ENCODE results near the gene TUBB3. TPM values are rescaled to one million over a fixed set of nuclear protein-coding genes. Genes with fewer than 3 reads are reported as not detected.

Gene TUBB3
- total and polyA plus RNA-seq, 10 donors: 0.41 to 4.3 (median 1.1) TPM; not detected in 2

GRCh38 chr16:89944773-89945172, 21.6 kb downstream of the TUBB3 start:
- intact Hi-C loops (cut with DNase I; ENCODE audit: low total_unique reads): no loop called here
- H3K27ac ChIP-seq: no peak overlapping the region
- peaks cover 0 to 63% (median 0%) of the 10 kb centered on the region in 7 donors for H3K27me3 ChIP-seq (replicated peaks in 1 of 7)
- H3K9me3 ChIP-seq: no peaks in the 10 kb centered on the region
- H3K4me3 ChIP-seq: no peak overlapping the region
- 53 to 60% (median 58%) methylated on average over 5 of the region's 5 CpGs for WGBS, 5 donors
- TF ChIP-seq CTCF (IDR thresholded peaks at IDR 0.05 in 8 of 11, conservative IDR thresholded peaks at IDR 0.05 in 3 of 11) (no peak), POLR2A (IDR thresholded peaks at IDR 0.05) (no peak), POLR2AphosphoS5 (IDR thresholded peaks at IDR 0.05) (no peak)
- peaks cover 7 to 34% (median 21%) of the 10 kb centered on the region in 6 donors for H3K4me1 ChIP-seq
- no peak for DNase-seq
- H3K36me3 ChIP-seq: no peaks in the 10 kb centered on the region

DNA sequence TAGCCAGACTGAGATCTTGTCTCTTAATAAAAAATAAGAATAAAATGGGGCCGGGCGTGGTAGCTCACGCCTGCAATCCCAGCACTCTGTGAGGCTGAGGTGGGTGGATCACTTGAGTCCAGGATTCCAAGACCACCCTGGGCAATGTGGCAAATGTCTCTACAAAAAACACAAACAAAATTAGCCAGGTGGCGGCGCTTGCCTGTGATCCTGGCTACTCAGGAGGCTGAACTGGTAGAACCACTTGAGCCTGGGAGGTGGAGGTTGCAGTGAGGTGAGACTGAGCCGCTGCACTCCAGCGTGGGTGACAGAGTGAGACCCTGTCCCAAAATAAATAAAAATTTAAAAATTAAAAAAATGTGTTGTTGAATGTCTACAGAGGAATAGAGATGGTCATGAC, 22.5 kb downstream of the TUBB3 start:
- Histone ChIP-seq H3K4me3 (no peak overlapping the region), H3K9me3 (no peaks in the 10 kb centered on the region), H3K4me1 (peaks cover 7 to 43% (median 27%) of the 10 kb centered on the region in 6 donors), H3K27me3 (replicated peaks in 1 of 7) (peaks cover 0 to 61% (median 0%) of the 10 kb centered on the region in 7 donors), H3K36me3 (no peaks in the 10 kb centered on the region), H3K27ac (no peak overlapping the region)
- intact Hi-C loops (cut with DNase I; ENCODE audit: low total_unique reads): no loop called here
- DNase-seq: no peak
- TF ChIP-seq POLR2AphosphoS5 (IDR thresholded peaks at IDR 0.05): no peak
- no peak for TF ChIP-seq POLR2A (IDR thresholded peaks at IDR 0.05)
- no peak for TF ChIP-seq CTCF (IDR thresholded peaks at IDR 0.05 in 8 of 11, conservative IDR thresholded peaks at IDR 0.05 in 3 of 11)
- WGBS, 5 donors: 62 to 79% (median 72%) methylated on average over 7 of the region's 7 CpGs

- 69 to 89% (median 82%) methylated on average over 5 of the region's 5 CpGs for WGBS, 5 donors
- no peak overlapping the region for H3K4me3 ChIP-seq
- intact Hi-C loops (cut with DNase I; ENCODE audit: low total_unique reads): no loop called here
- TF ChIP-seq POLR2A (IDR thresholded peaks at IDR 0.05): no peak
- no peaks in the 10 kb centered on the region for H3K36me3 ChIP-seq
- H3K27ac ChIP-seq: no peak overlapping the region
- DNase-seq: no peak
- H3K4me1 ChIP-seq: peaks cover 7 to 52% (median 28%) of the 10 kb centered on the region in 6 donors
- H3K27me3 ChIP-seq (replicated peaks in 1 of 7): peaks cover 0 to 55% (median 0%) of the 10 kb centered on the region in 7 donors
- no peaks in the 10 kb centered on the region for H3K9me3 ChIP-seq
These were observed 23.4 kb downstream of the TUBB3 start for GRCh38 chr16:89946515-89946914.

DNA sequence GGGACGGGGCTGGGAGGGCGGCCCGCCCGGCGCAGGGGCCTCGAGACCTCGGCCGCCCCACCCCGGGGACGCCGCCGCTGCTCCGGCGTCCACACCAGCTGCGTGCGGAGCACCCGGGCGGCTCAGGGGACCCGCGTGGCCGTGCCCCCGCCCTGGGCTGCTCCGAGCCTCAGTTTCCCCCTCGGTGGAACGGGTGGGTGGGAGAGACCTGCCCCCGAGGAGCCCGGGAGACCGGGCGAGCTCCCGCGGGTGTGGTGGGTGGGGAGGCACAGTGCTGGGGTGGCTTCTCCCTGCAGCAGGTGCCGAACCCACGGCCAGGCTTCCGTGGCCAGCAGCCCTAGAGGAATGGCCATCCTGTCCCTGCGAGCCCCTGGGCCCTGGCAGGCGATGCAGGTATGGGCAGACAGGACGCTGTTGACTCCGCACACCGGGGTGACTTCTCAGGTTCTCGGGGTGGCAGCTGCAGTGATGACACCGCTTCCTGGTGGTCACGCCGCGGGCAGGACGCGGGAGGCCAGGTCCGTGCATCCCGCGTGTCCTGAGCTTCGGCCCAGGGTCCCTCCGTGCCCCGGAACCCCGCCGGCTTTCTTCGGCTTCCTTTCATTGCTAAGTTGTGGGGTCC, 26.1 kb downstream of the TUBB3 start:
- peaks cover 0 to 2% (median 0%) of the 10 kb centered on the region in 6 donors for H3K36me3 ChIP-seq
- TF ChIP-seq POLR2AphosphoS5 (IDR thresholded peaks at IDR 0.05) (no peak), POLR2A (IDR thresholded peaks at IDR 0.05) (no peak), CTCF (IDR thresholded peaks at IDR 0.05 in 8 of 11, conservative IDR thresholded peaks at IDR 0.05 in 3 of 11) (no peak)
- DNase-seq: peak; percentile 81
- H3K4me1 ChIP-seq: peaks cover 7 to 78% (median 43%) of the 10 kb centered on the region in 6 donors
- intact Hi-C loops (cut with DNase I; ENCODE audit: low total_unique reads): no loop called here
- H3K4me3 ChIP-seq: peak overlapping the region; percentile 40 to 78 (median 53)
- 17 to 49% (median 32%) methylated on average over 15 to 55 of the region's 55 CpGs for WGBS, 5 donors
- H3K27me3 ChIP-seq (replicated peaks in 1 of 7): peaks cover 0 to 40% (median 0%) of the 10 kb centered on the region in 7 donors
- H3K9me3 ChIP-seq: no peaks in the 10 kb centered on the region
- H3K27ac ChIP-seq: peak overlapping the region in 2 of 8 donors; percentile 55 to 61
